Stimulated activated CD8-positive, alpha-beta memory T cell treated with anti-CD3 and anti-CD28 coated beads, Interleukin-15, amount 100 ng/mL, for 24 hours (primary cell): ENCODE data around the gene SLC46A2.

ENCODE experiments used
- DNase-seq: peaks from one replicate; pipeline ENCODE4 v3.0.0-alpha.2; 2020; ENCODE audit warnings: low read depth

Gene SLC46A2

GRCh38 chr9:112858625-112859147 is 32.0 kb downstream of the SLC46A2 start:
- DNase-seq: no peak

- no peak for DNase-seq
Measured at GRCh38 chr9:112858005-112858404, 32.7 kb downstream of the SLC46A2 start.

- no peak for DNase-seq
Measured at GRCh38 chr9:112856843-112857242, 33.8 kb downstream of the SLC46A2 start.

- no peak for DNase-seq
Measured at GRCh38 chr9:112856200-112856599, 34.5 kb downstream of the SLC46A2 start.

- no peak for DNase-seq
Measured at GRCh38 chr9:112854657-112855056, 36.0 kb downstream of the SLC46A2 start.

- DNase-seq: no peak
Measured at GRCh38 chr9:112853882-112854585, 36.6 kb downstream of the SLC46A2 start.

- no peak for DNase-seq
Measured at GRCh38 chr9:112852741-112853504, 37.8 kb downstream of the SLC46A2 start.

- DNase-seq: no peak
Measured at GRCh38 chr9:112850840-112851239, 39.8 kb downstream of the SLC46A2 start.

- DNase-seq: no peak
Measured at GRCh38 chr9:112849363-112849922, 41.2 kb downstream of the SLC46A2 start.

GRCh38 chr9:112848316-112849151 is 42.1 kb downstream of the SLC46A2 start:
- DNase-seq: no peak

- no peak for DNase-seq
Measured at GRCh38 chr9:112846528-112847488, 43.9 kb downstream of the SLC46A2 start.

GRCh38 chr9:112844771-112845542 is 45.7 kb downstream of the SLC46A2 start:
- peak; percentile 65 for DNase-seq

- no peak for DNase-seq
Measured at GRCh38 chr9:112842555-112842954, 48.1 kb downstream of the SLC46A2 start.

GRCh38 chr9:112841261-112841660 is 49.4 kb downstream of the SLC46A2 start:
- no peak for DNase-seq

GRCh38 chr9:112839331-112839730 is 51.3 kb downstream of the SLC46A2 start:
- DNase-seq: no peak

- no peak for DNase-seq
Measured at GRCh38 chr9:112838342-112838741, 52.3 kb downstream of the SLC46A2 start.

- DNase-seq: no peak
Measured at GRCh38 chr9:112836394-112836793, 54.3 kb downstream of the SLC46A2 start.

- DNase-seq: no peak
Measured at GRCh38 chr9:112833081-112833480, 57.6 kb downstream of the SLC46A2 start.

- no peak for DNase-seq
Measured at GRCh38 chr9:112831969-112832368, 58.7 kb downstream of the SLC46A2 start.

- DNase-seq: no peak
Measured at GRCh38 chr9:112831281-112831851, 59.3 kb downstream of the SLC46A2 start.
